Epidermal melanocyte (primary cell): ENCODE data around the gene HOXB2.

ENCODE experiments used
- DNase-seq: peaks from one replicate; pipeline ENCODE4 v3.0.0; 2011; ENCODE audit warnings: low spot score; ENCODE audit not compliant: insufficient read length

The HOXB2 gene

GRCh38 chr17:48545022-48545375 is at the start of gene HOXB2:
Gene HOXB2, minus strand, starts transcription at chr17:48545109. Its CDS starts 198 bp downstream, at chr17:48544911.
- peak; percentile 87 for DNase-seq

DNA sequence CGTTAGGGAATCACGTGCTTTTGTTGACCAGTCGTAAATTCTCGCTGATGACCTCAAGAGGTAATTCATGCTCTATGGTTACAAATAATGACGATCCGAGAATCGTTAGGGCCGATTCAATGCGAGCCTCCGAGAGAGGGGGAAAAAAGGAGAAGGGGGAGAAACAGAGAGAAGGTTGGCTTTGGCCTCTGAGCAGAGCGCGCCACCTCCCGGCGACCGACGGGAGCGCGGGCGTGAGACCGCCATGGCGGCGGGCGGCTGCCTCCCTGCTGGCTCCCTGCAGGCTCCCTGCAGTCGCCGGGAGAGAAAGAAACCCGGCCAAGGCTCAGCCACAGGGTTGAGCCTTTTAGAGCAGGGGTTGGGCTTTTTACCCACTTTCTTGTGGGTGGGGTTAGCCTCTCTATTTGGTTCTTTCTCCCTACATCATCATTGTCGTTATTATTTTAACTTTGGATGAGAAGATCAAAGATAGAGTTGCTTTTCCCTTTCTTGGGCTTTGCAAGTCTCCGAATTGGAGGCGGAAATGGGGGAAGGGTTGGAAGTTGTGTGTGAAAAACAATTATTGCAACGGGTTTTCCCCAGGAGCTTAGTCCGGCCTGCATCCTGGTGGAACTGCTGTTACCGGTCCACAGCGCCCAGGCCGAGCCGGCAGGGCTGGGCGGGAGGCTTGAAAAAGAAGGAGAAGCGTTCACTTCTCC is 49.1 kb upstream of the HOXB2 start:
- DNase-seq: peak; percentile 95

DNA sequence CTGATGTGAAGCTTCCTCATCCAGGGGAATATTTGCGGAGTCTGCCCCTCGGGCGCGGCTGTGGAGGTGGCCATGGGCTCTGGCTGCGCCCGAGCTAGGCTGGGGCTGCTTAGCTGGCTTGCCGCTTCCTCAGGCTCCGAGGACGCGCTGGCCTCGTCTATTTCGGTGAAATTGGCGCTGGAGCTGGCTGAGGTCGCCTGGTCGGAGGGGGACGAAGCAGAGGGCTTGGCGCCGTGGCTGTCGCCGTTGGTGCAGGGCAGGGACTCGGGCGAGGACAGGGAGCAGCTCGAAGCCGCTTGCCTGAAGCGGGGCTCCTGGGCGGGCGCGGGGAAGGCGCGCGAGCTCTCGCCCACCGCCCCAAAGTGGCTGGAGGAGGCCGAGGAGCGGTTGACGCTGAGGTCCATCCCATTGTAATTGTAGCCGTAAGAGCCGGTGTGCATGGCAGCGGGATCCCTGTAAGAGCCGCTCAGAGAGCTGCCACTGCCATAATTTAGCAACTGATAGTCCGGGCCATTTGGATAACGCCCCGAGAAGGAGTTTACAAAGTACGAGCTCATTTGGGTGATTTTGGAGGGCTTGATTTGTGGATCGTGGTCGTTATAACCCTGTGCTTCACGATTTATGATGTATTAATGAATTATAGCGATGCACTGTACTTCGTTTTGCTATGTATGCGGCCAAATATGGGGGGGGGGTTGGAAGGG is 48.4 kb upstream of the HOXB2 start, which contains the start of gene HOXB5:
TSS of gene HOXB5 (minus strand) at position 654 of the 704 bp plus-strand sequence. CDS start at position 557, 97 bp downstream.
- no peak for DNase-seq

DNA sequence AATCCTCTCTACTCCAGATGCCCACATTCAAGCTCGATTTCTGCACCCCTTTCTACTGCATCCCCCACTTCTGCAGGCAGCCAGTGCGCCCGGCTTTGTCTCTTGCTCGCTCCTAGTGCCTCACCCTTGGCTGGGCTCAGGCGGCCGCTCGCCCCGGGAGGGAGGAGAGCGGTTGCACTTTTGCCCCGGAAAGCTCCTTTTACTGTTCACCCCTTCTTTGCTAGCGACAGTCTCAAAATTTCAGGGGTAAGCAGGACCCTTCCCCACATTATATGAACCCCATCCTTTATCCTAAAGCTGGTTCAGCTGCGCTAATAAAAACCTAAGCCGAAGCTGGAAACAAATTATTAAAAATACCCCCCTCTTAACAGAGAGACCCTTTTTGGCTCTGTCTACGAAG is 47.7 kb upstream of the HOXB2 start:
- DNase-seq: no peak

GRCh38 chr17:48592057-48592514 is 47.2 kb upstream of the HOXB2 start:
- no peak for DNase-seq

DNA sequence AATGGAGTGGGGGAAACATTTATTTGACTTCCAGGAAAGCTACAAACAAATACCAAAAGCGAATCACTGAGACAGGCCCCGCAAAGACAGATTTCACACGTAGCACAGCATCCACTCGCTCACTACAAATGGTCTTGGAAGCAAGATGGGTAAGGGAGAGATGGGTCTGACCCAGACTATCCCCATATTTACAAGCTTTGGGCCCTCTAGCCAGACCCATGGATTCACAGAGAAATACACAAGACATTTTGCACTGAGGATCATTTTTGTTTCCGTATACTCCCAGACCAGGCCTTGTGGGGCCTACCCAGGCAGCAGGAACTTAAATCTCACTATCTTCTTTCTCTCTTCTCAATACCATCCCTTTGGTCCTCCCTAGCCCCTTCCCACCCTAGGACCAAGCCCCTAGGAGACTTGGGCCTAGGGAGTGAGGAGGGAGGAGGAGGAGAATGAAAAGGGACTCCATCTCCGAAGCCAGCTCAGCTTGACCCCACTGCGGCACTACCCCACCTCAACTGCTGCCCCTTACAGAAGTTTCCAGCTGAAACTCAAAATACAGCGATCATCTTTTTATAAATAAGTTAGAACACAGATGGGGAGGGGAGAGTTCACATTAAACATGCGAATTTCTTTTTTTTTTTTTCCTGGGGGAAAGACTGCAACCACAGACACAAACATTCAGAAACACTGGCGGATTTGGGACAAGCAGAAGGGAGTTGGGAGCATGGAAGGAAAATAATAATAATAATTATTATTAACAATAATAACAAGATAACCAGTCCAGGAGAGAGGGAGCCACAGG is 46.5 kb upstream of the HOXB2 start:
- DNase-seq: no peak

DNA sequence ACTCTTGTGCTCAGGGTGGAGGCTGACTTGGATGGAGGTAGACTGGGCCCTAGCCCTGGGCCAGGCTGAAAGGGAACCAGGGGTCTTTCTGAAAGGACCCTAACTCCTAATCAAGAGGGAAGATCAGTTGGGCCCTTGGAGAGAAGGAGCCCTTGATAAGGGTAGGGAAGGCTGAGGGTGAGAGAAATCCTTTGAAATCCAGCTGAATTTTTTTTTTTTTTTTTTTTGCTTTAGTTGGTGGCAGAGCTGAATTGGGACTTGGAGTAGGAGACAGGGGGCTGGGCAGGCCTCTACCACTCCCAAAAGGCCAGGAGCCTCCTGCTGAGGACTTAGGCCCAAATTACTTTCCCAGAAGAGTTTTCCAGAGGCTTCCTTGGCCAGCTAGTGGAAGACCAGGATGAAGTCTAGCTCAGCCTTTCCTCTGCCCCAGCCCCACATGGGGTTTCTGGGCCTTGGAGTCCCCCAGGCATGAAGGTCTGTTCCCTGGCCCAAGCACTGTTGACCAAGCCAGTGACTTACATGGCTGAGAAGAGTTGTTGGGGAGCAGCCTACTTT is 45.8 kb upstream of the HOXB2 start:
- DNase-seq: no peak

GRCh38 chr17:48589831-48590606 is 45.1 kb upstream of the HOXB2 start, which contains the start of gene HOXB3:
Gene HOXB3, minus strand, starts transcription at chr17:48590241. Its CDS starts 37,767 bp downstream, at chr17:48552474.
- no peak for DNase-seq

- DNase-seq: no peak
These were observed 44.3 kb upstream of the HOXB2 start for GRCh38 chr17:48589060-48589830.

DNA sequence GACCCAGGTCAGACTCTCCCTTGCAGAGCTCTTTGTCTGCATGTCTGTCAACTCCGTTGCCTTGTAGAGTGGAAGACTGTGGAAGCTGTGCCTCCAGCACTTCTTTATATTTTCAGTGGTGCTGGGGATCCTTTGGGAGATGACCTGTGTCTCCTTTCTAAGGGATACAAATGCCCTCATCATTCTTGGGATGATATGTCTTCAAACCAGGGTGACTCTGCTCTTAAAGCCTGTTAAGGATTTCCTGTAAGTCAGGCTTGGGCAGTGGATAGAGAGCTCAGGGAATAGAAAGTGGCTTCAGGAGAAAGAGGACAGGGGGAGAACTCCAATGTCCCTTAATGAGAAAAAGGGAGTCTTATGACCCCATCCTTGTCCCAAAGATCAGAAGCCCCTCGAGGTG is 43.6 kb upstream of the HOXB2 start:
- DNase-seq: no peak

DNA sequence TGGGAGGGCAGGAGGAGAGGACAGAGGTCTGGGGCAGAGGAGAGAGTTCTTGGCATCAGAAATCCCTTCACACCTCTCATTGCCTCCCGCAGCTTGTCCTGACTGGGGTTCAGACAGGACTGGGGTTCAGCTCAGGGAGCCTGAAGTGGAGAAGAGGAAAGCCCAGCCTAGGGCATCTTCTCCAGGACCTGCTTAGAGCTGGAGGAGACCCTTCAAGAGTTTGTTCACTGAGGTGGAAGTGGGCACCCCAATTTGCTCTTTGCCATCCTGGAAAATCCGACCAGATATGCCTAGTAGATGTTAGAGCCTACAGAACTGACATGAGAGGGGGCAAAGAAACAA is 43.1 kb upstream of the HOXB2 start:
- DNase-seq: no peak

GRCh38 chr17:48587276-48588073 is 42.6 kb upstream of the HOXB2 start:
- DNase-seq: no peak

DNA sequence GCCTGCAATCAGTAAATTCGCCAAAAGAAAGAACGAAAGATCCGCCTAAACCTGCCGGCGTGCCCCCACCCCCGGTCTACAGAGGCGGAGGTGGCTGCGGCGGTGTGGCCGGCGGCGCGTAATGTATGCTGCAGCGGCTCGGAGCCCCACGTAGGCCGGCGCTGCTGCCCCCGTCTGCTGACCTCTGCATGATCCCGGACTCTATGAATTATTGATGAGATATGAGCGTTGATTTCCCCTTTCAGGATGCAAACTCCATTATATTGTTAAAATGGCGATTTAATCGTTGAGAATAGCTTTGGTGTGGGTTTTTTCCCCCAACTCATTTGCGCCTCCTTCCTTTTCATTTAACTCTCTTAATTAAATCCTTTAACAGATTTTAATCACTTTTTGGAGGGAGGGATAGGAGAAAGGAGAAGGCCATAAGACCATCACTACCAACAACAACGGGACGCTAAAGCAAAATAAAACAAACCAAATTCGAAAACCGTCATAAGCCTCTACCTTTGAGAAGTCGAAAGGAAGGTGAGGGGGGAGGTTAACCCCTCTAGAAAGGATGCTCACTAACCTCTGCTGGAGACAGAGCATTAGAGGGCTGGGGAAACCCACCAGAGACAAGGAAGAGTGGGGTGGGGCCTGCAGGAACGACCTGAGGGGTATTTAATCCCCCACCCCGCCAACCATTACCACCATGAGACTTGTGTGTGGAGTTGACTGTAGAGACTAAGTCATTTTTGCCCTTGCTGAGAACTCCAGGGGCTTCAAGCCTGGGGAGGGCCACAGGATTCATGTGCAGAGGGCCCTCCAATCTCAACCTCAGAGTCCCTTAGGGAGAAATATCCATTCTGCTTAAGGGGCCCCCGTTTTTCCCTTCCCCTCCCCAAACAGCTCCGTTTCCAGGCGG is 41.7 kb upstream of the HOXB2 start:
- DNase-seq: no peak

GRCh38 chr17:48584223-48584741 is 39.4 kb upstream of the HOXB2 start:
- no peak for DNase-seq

DNA sequence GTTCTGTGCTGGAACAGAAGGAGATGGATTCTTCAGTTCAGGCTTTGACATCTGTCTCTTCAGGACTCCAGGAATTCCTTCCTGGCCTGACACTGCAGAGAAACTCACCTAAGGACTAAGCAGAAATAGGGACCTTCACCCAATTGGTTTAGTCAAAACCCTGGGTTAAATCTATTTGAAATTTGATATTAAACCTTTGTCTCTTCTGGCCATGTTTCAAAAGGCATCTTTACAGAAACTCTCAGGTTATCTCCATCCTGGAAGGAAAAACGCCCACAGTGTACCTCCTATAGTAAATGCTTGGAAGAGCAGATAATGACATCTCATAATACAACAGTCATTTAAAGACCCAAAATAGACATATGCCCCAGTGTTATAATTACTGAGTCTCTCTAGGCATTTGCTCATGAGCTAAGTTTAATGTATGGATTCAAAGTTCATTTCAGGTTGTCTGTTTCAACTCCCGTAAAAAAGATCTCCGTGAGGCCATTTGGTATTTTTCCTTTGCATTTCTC is 38.9 kb upstream of the HOXB2 start:
- DNase-seq: no peak

DNA sequence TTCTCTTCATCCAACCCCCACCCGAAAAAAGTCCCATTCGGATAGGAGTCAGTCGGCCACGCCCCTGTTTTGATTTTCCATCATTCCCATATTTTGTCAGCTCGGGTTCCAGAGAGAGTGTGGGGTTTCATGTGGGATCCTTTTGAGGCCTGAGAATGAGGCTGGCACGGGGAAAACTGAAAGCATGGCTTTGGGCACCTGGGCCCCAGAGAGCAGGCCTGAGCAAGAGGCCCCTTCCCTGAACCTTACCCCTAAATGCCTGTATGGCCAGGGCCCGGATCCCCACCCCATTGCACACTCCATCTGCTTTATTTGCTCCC is 37.8 kb upstream of the HOXB2 start:
- no peak for DNase-seq

GRCh38 chr17:48579760-48580554 is 35.0 kb upstream of the HOXB2 start:
- DNase-seq: no peak
